Panc1 (cell line): Measurements from ENCODE around the gene PDHA1. TPM values are rescaled to one million over a fixed set of nuclear protein-coding genes. Genes with fewer than 3 reads are reported as not detected.

Experiments
- ATAC-seq: fragments of 200-7000 bp; cut with Tn5 transposase; 2 replicates; pipeline ENCODE4 v1.9.1; 2020; ENCODE audit warnings: mild to moderate bottlenecking, moderate library complexity
- BruUV-seq: library from RNA; stranded (reverse); fragments of 400-500 nt; replicated peaks from 2 replicates; lab custom pipeline; 2021; lab: Mats Ljungman, UMichigan
- CTCF ChIA-PET: fragments of 300-600 bp; sonication (Branson Sonifier 250); formaldehyde crosslinking; loops from one replicate; lab custom pipeline; 2022; ENCODE audit warnings: antibody characterized with exemption; lab: Charles Lee
- POLR2A ChIA-PET: fragments of 300-600 bp; sonication (Branson Sonifier 250); formaldehyde crosslinking; loops from one replicate; lab custom pipeline; 2022; ENCODE audit warnings: antibody characterized with exemption; lab: Charles Lee
- DNase-seq: peaks from one replicate; pipeline ENCODE4 v3.0.0-alpha.2; 2010; ENCODE audit warnings: low read depth, low spot score
- H3K27ac ChIP-seq: 2 replicates; pipeline ENCODE4 v1.5.1; 2011; ENCODE audit warnings: mild to moderate bottlenecking, low read length, inconsistent platforms
- H3K27me3 ChIP-seq: fragments of 200-500 bp; sonication (Bioruptor generic); 2 replicates; pipeline ENCODE4 v1.6.0; 2014; ENCODE audit warnings: low read length, inconsistent platforms; ENCODE audit not compliant: control insufficient read depth, insufficient read depth
- H3K36me3 ChIP-seq: fragments of 200-500 bp; sonication (Bioruptor generic); 2 replicates; pipeline ENCODE4 v1.5.1; 2014; ENCODE audit warnings: inconsistent platforms, mild to moderate bottlenecking, low read length, moderate library complexity; ENCODE audit not compliant: control insufficient read depth, insufficient read depth
- H3K4me1 ChIP-seq: 2 replicates; pipeline ENCODE4 v1.5.1; 2011; ENCODE audit warnings: inconsistent platforms, mild to moderate bottlenecking, low read length, moderate library complexity; ENCODE audit not compliant: control insufficient read depth, insufficient read depth
- H3K4me3 ChIP-seq, 2 experiments: 2 replicates each; pipeline ENCODE4 v1.5.1; 2011 to 2012; ENCODE audit warnings: low read depth in 2 of 2, low read length in 2 of 2, mild to moderate bottlenecking in 2 of 2, inconsistent platforms in 1 of 2, moderate library complexity in 1 of 2
- H3K9me3 ChIP-seq: fragments of 200-500 bp; sonication (Bioruptor generic); 2 replicates; pipeline ENCODE4 v1.5.1; 2014; ENCODE audit warnings: low read depth, mild to moderate bottlenecking, inconsistent platforms, low read length, moderate library complexity; ENCODE audit not compliant: control insufficient read depth, insufficient read depth
- POLR2AphosphoS5 ChIP-seq: IDR thresholded peaks from 2 replicates; pipeline ENCODE4 v1.6.1; 2012; ENCODE audit warnings: mild to moderate bottlenecking, low read depth, low read length, moderate library complexity
- SIN3A ChIP-seq: IDR thresholded peaks from 2 replicates; pipeline ENCODE4 v1.6.1; 2012; ENCODE audit warnings: low read depth, mild to moderate bottlenecking, low read length, moderate library complexity, borderline replicate concordance; ENCODE audit not compliant: insufficient read depth
- TCF7L2 ChIP-seq: IDR thresholded peaks from 2 replicates; pipeline ENCODE4 v1.6.1; 2011; ENCODE audit warnings: mild to moderate bottlenecking, low read depth, low read length, inconsistent platforms
- in situ Hi-C: cut with HindIII; loops from 2 replicates; pipeline ENCODE4 v1.10.0; 2016; ENCODE audit warnings: low sequenced_read_pairs, low pct_unique_long_range_greater_than_20kb
- intact Hi-C: fragments of 100-400 bp; cut with micrococcal nuclease; formaldehyde crosslinking; loops from one replicate; pipeline ENCODE4 v1.10.0; 2022; ENCODE audit not compliant: unreplicated experiment
- total RNA-seq: library from RNA; stranded (reverse); gene quantifications from one replicate; pipeline ENCODE4 v1.2.1, GENCODE V29; 2021; ENCODE audit not compliant: unreplicated experiment
- TF ChIP-seq, protein P1 (sequence below), 2 experiments: IDR thresholded peaks; 2 replicates each; pipeline ENCODE4 v1.6.1; 2011 to 2012; ENCODE audit warnings: low read depth in 2 of 2, control low read depth in 1 of 2, low read length in 1 of 2, mild to moderate bottlenecking in 1 of 2, moderate library complexity in 1 of 2; ENCODE audit not compliant: insufficient read depth in 1 of 2
- TF ChIP-seq, protein P2 (sequence below): fragments of 450-650 bp; IDR thresholded peaks from 2 replicates; pipeline ENCODE4 v1.5.1; 2017; ENCODE audit warnings: mild to moderate bottlenecking

PDHA1 gene
- total RNA-seq, 1 experiment from 2014 or later: 149 TPM

DNA sequence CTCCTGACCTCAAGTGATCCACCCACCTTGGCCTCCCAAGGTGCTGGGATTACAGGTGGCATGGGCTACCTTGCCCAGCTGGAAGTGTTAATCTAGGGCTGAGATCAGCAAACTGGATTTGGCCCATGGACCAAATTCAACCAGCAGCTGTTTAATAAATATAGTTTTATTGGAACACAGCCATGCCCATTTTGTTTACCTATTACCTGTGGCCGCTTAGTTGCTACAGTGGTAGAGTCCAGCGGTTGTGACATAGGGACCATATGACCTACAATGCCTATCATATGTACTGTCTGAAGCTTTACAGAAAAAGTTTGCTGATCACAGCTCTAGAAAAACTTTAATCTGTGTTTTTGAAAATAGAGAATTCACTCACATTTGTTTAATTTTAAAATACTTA lies 17.2 kb upstream of the PDHA1 start:
- DNase-seq (no peak), ATAC-seq (no peak)
- no peaks in the 10 kb centered on the region for H3K4me1 ChIP-seq
- CTCF ChIA-PET: no interaction called here
- intact Hi-C loops (no loop called here), in situ Hi-C loops (no loop called here)
- POLR2A ChIA-PET: no interaction called here
- TF ChIP-seq POLR2AphosphoS5 (no peak), TCF7L2 (no peak), SIN3A (no peak)
- TF ChIP-seq, protein P1, sequence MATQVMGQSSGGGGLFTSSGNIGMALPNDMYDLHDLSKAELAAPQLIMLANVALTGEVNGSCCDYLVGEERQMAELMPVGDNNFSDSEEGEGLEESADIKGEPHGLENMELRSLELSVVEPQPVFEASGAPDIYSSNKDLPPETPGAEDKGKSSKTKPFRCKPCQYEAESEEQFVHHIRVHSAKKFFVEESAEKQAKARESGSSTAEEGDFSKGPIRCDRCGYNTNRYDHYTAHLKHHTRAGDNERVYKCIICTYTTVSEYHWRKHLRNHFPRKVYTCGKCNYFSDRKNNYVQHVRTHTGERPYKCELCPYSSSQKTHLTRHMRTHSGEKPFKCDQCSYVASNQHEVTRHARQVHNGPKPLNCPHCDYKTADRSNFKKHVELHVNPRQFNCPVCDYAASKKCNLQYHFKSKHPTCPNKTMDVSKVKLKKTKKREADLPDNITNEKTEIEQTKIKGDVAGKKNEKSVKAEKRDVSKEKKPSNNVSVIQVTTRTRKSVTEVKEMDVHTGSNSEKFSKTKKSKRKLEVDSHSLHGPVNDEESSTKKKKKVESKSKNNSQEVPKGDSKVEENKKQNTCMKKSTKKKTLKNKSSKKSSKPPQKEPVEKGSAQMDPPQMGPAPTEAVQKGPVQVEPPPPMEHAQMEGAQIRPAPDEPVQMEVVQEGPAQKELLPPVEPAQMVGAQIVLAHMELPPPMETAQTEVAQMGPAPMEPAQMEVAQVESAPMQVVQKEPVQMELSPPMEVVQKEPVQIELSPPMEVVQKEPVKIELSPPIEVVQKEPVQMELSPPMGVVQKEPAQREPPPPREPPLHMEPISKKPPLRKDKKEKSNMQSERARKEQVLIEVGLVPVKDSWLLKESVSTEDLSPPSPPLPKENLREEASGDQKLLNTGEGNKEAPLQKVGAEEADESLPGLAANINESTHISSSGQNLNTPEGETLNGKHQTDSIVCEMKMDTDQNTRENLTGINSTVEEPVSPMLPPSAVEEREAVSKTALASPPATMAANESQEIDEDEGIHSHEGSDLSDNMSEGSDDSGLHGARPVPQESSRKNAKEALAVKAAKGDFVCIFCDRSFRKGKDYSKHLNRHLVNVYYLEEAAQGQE (IDR thresholded peaks at IDR 0.05; ENCODE audit: insufficient read depth in 1 of 2, low read depth in 2 of 2, low read length in 1 of 2): no peak
- TF ChIP-seq, protein P2, sequence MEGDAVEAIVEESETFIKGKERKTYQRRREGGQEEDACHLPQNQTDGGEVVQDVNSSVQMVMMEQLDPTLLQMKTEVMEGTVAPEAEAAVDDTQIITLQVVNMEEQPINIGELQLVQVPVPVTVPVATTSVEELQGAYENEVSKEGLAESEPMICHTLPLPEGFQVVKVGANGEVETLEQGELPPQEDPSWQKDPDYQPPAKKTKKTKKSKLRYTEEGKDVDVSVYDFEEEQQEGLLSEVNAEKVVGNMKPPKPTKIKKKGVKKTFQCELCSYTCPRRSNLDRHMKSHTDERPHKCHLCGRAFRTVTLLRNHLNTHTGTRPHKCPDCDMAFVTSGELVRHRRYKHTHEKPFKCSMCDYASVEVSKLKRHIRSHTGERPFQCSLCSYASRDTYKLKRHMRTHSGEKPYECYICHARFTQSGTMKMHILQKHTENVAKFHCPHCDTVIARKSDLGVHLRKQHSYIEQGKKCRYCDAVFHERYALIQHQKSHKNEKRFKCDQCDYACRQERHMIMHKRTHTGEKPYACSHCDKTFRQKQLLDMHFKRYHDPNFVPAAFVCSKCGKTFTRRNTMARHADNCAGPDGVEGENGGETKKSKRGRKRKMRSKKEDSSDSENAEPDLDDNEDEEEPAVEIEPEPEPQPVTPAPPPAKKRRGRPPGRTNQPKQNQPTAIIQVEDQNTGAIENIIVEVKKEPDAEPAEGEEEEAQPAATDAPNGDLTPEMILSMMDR: no peak
- H3K4me3 ChIP-seq: no peak overlapping the region
- H3K36me3 ChIP-seq: no peaks in the 10 kb centered on the region
- BruUV-seq: no TSS peak
- H3K27ac ChIP-seq: no peak overlapping the region
- H3K27me3 ChIP-seq: no peaks in the 10 kb centered on the region
- H3K9me3 ChIP-seq: no peaks in the 10 kb centered on the region

DNA sequence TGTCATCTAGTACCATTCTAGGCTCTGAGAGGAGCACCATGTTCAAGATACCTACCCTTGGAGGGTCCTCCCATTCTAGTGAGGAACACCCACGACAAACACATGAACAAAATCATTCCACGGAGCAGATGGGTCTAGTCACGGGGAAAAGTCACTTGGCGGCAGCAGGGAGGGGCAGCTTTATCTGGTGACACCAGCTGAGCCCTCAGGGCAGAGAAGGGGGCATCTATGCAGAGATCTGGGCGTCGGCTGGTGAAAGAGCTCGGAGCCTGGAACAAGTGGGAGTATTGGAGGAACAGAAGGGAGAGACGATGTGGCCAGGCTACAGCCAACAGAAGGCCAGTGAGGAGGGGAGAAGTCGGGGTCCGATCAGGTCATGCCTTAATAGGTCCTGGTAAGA lies 11.9 kb upstream of the PDHA1 start:
- no peaks in the 10 kb centered on the region for H3K9me3 ChIP-seq
- H3K4me3 ChIP-seq: no peak overlapping the region
- in situ Hi-C loops: no loop called here
- H3K27me3 ChIP-seq: no peaks in the 10 kb centered on the region
- POLR2A ChIA-PET: no interaction called here
- no peak for TF ChIP-seq POLR2AphosphoS5
- no peak for TF ChIP-seq TCF7L2
- TF ChIP-seq, protein P1 (IDR thresholded peaks at IDR 0.05; ENCODE audit: insufficient read depth in 1 of 2, low read depth in 2 of 2, low read length in 1 of 2): no peak
- no peak for TF ChIP-seq SIN3A
- TF ChIP-seq, protein P2: no peak
- DNase-seq (no peak), ATAC-seq (no peak)
- intact Hi-C loops: no loop called here
- CTCF ChIA-PET: no interaction called here
- no peak overlapping the region for H3K27ac ChIP-seq
- H3K36me3 ChIP-seq: no peaks in the 10 kb centered on the region
- BruUV-seq: no TSS peak
- no peaks in the 10 kb centered on the region for H3K4me1 ChIP-seq
